HCT116 (cell line): ENCODE results near the gene COPS2. TPM values are rescaled to one million over a fixed set of nuclear protein-coding genes. Genes with fewer than 3 reads are reported as not detected.
A peak's percentile ranks its signal among the peaks of the same experiment; 100 is the strongest.

ENCODE experiments used
- ATAC-seq: fragments of 200-7000 bp; cut with Tn5 transposase; 2 replicates; pipeline ENCODE4 v1.9.1; 2020; ENCODE audit warnings: mild to moderate bottlenecking, moderate library complexity
- BruUV-seq: library from RNA; stranded (reverse); fragments of 400-500 nt; replicated peaks from 2 replicates; lab custom pipeline; 2021; lab: Mats Ljungman, UMichigan
- CTCF ChIA-PET: fragments of 300-600 bp; sonication (Branson Sonifier 250); formaldehyde crosslinking; loops from one replicate; lab custom pipeline; 2021; ENCODE audit warnings: antibody characterized with exemption; lab: Charles Lee
- POLR2A ChIA-PET: fragments of 300-600, 350-600 bp; sonication (Branson Sonifier 250); formaldehyde crosslinking; loops from one replicate; lab custom pipeline; 2021; ENCODE audit warnings: antibody characterized with exemption; lab: Charles Lee
- RAD21 ChIA-PET, 2 experiments: fragments of 300-600 bp; sonication (Branson Sonifier 250); formaldehyde crosslinking; loops; one replicate each; lab custom pipeline; 2023; ENCODE audit warnings: low total read pairs in 2 of 2; ENCODE audit not compliant: uncharacterized antibody in 2 of 2, unreplicated experiment in 2 of 2, low non-redundant PET in 1 of 2; lab: Charles Lee
- DNase-seq: peaks from one replicate; pipeline ENCODE4 v3.0.0-alpha.2; 2010; ENCODE audit warnings: low read depth, low spot score
- H2AFZ ChIP-seq: fragments of 200-600 bp; shearing (Covaris generic), sonication (generic); 2 replicates; pipeline ENCODE4 v1.6.1; 2017; ENCODE audit warnings: low read depth, mixed run types, mixed read lengths, antibody characterized with exemption, low read length; ENCODE audit not compliant: poor library complexity, severe bottlenecking
- H3K27ac ChIP-seq: 2 replicates; pipeline ENCODE4 v1.5.1; 2012; ENCODE audit warnings: low read depth, low read length
- H3K27me3 ChIP-seq: fragments of 200-600 bp; sonication (generic); 2 replicates; pipeline ENCODE4 v1.6.1; 2016; ENCODE audit warnings: mixed run types, low read length, mixed read lengths; ENCODE audit not compliant: insufficient read depth
- H3K36me3 ChIP-seq, 2 experiments: fragments of 200-500 bp in 1 of 2; fragments of 200-600 bp in 1 of 2; sonication (Bioruptor generic) in 1 of 2; sonication (generic) in 1 of 2; 2 replicates each; pipeline versions ENCODE4 v1.5.1 to v1.6.1; 2014 to 2016; ENCODE audit warnings: low read length in 2 of 2, inconsistent platforms in 1 of 2, mixed read lengths in 1 of 2, mixed run types in 1 of 2; ENCODE audit not compliant: insufficient read depth in 2 of 2, control insufficient read depth in 1 of 2
- H3K4me1 ChIP-seq, 2 experiments: fragments of 200-600 bp in 1 of 2; sonication (generic) in 1 of 2; 2 replicates each; pipeline versions ENCODE4 v1.5.1 to v1.6.1; 2012 to 2017; ENCODE audit warnings: low read length in 2 of 2, inconsistent platforms in 1 of 2, mild to moderate bottlenecking in 1 of 2, mixed read lengths in 1 of 2, mixed run types in 1 of 2, moderate library complexity in 1 of 2; ENCODE audit not compliant: insufficient read depth in 2 of 2, control insufficient read depth in 1 of 2
- H3K4me2 ChIP-seq: fragments of 200-600 bp; sonication (generic); 2 replicates; pipeline ENCODE4 v1.6.1; 2017; ENCODE audit warnings: mixed run types, low read length, mixed read lengths
- H3K4me3 ChIP-seq, 2 experiments: fragments of 200-600 bp in 1 of 2; sonication (generic) in 1 of 2; replicated peaks in 1 of 2; 2 replicates each; pipeline ENCODE4 v1.5.1; 2011 to 2016; ENCODE audit warnings: low read length in 2 of 2, control low read depth in 1 of 2, low read depth in 1 of 2, mild to moderate bottlenecking in 1 of 2, mixed read lengths in 1 of 2, mixed run types in 1 of 2
- H3K79me2 ChIP-seq: fragments of 200-600 bp; sonication (generic); 2 replicates; pipeline ENCODE4 v1.6.1; 2017; ENCODE audit warnings: mild to moderate bottlenecking, mixed run types, low read length, moderate library complexity, mixed read lengths; ENCODE audit not compliant: insufficient read depth
- H3K9ac ChIP-seq: fragments of 200-600 bp; sonication (generic); 2 replicates; pipeline ENCODE4 v1.6.1; 2016; ENCODE audit warnings: low read length, mixed read lengths
- H3K9me2 ChIP-seq: fragments of 200-600 bp; sonication (generic), shearing (Covaris generic); 2 replicates; pipeline ENCODE4 v1.6.1; 2017; ENCODE audit warnings: mixed run types, mild to moderate bottlenecking, moderate library complexity; ENCODE audit not compliant: insufficient read depth
- H3K9me3 ChIP-seq, 2 experiments: fragments of 200-500 bp in 1 of 2; fragments of 200-600 bp in 1 of 2; sonication (Bioruptor generic) in 1 of 2; sonication (generic) in 1 of 2; 2 replicates each; pipeline ENCODE4 v1.6.1; 2014 to 2017; ENCODE audit warnings: low read length in 2 of 2, mixed read lengths in 2 of 2, inconsistent platforms in 1 of 2, low read depth in 1 of 2, mild to moderate bottlenecking in 1 of 2, mixed run types in 1 of 2, moderate library complexity in 1 of 2; ENCODE audit not compliant: control insufficient read depth in 1 of 2, insufficient read depth in 1 of 2
- H4K20me1 ChIP-seq: fragments of 200-600 bp; sonication (generic), shearing (Covaris generic); 2 replicates; pipeline ENCODE4 v1.6.1; 2017; ENCODE audit warnings: mixed run types, mild to moderate bottlenecking, moderate library complexity; ENCODE audit not compliant: insufficient read depth
- CTCF ChIP-seq, 3 experiments: fragments of 200-600 bp in 1 of 3; sonication (generic) in 1 of 3; IDR thresholded peaks in 2 of 3; conservative IDR thresholded peaks in 1 of 3; 2 replicates each; pipeline ENCODE4 v1.5.1; 2012 to 2017; ENCODE audit warnings: low read depth in 2 of 3, low read length in 2 of 3, antibody characterized with exemption in 1 of 3, borderline replicate concordance in 1 of 3, control low read depth in 1 of 3, mild to moderate bottlenecking in 1 of 3, mixed read lengths in 1 of 3, mixed run types in 1 of 3, moderate library complexity in 1 of 3; ENCODE audit not compliant: insufficient read depth in 1 of 3
- MAX ChIP-seq: IDR thresholded peaks from 2 replicates; pipeline ENCODE4 v1.6.1; 2012
- SP1 ChIP-seq: IDR thresholded peaks from 2 replicates; pipeline ENCODE4 v1.6.1; 2012; ENCODE audit warnings: low read depth
- ZBTB33 ChIP-seq: IDR thresholded peaks from 2 replicates; pipeline ENCODE4 v1.6.1; 2011; ENCODE audit warnings: mild to moderate bottlenecking, low read length, moderate library complexity; ENCODE audit not compliant: insufficient replicate concordance; ENCODE audit errors: extremely low read depth
- intact Hi-C: fragments of 100-400 bp; cut with micrococcal nuclease; formaldehyde crosslinking; loops from 2 replicates; pipeline ENCODE4 v1.10.0; 2022
- total RNA-seq: library from RNA; stranded (reverse); gene quantifications from one replicate; pipeline ENCODE4 v1.2.1, GENCODE V29; 2021; ENCODE audit not compliant: unreplicated experiment

COPS2 gene
- total RNA-seq, 1 experiment from 2014 or later: 93.6 TPM

GRCh38 chr15:49079340-49080039 lies 75.9 kb downstream of the COPS2 start:
- Histone ChIP-seq H3K36me3 (no peaks in the 10 kb centered on the region), H3K9me3 (no peaks in the 10 kb centered on the region), H3K27me3 (no peaks in the 10 kb centered on the region), H3K27ac (no peak overlapping the region), H4K20me1 (no peaks in the 10 kb centered on the region), H3K4me2 (no peak overlapping the region), H3K9ac (no peak overlapping the region), H2AFZ (no peak overlapping the region), H3K79me2 (no peaks in the 10 kb centered on the region), H3K4me3 (no peak overlapping the region), H3K9me2 (no peaks in the 10 kb centered on the region), H3K4me1 (no peaks in the 10 kb centered on the region)
- intact Hi-C loops: no loop called here
- ATAC-seq (0 out of 2 replicates have a peak, but pooled peaks have one; percentile 27), DNase-seq (no peak)
- RAD21 ChIA-PET: no interaction called here
- TF ChIP-seq CTCF (IDR thresholded peaks at IDR 0.05 in 2 of 3, conservative IDR thresholded peaks at IDR 0.05 in 1 of 3; ENCODE audit: borderline replicate concordance in 1 of 3, insufficient read depth in 1 of 3, low read depth in 2 of 3, low read length in 2 of 3) (0 out of 6 replicates have a peak, but pooled peaks of 1 of the 3 experiments have one; percentile 15), ZBTB33 (no peak), MAX (0 out of 2 replicates have a peak, but pooled peaks have one; percentile 20), SP1 (no peak)
- CTCF ChIA-PET: no interaction called here
- POLR2A ChIA-PET: no interaction called here
- no TSS peak for BruUV-seq
